Panc1 (cell line): ENCODE data around the gene FRMD4A. TPM values are rescaled to one million over a fixed set of nuclear protein-coding genes. Genes with fewer than 3 reads are reported as not detected.

ENCODE experiments used
- ATAC-seq: fragments of 200-7000 bp; cut with Tn5 transposase; 2 replicates; pipeline ENCODE4 v1.9.1; 2020; ENCODE audit warnings: mild to moderate bottlenecking, moderate library complexity
- BruUV-seq: library from RNA; stranded (reverse); fragments of 400-500 nt; replicated peaks from 2 replicates; lab custom pipeline; 2021; lab: Mats Ljungman, UMichigan
- CTCF ChIA-PET: fragments of 300-600 bp; sonication (Branson Sonifier 250); formaldehyde crosslinking; loops from one replicate; lab custom pipeline; 2022; ENCODE audit warnings: antibody characterized with exemption; lab: Charles Lee
- POLR2A ChIA-PET: fragments of 300-600 bp; sonication (Branson Sonifier 250); formaldehyde crosslinking; loops from one replicate; lab custom pipeline; 2022; ENCODE audit warnings: antibody characterized with exemption; lab: Charles Lee
- DNase-seq: peaks from one replicate; pipeline ENCODE4 v3.0.0-alpha.2; 2010; ENCODE audit warnings: low read depth, low spot score
- H3K27ac ChIP-seq: 2 replicates; pipeline ENCODE4 v1.5.1; 2011; ENCODE audit warnings: mild to moderate bottlenecking, low read length, inconsistent platforms
- H3K27me3 ChIP-seq: fragments of 200-500 bp; sonication (Bioruptor generic); 2 replicates; pipeline ENCODE4 v1.6.0; 2014; ENCODE audit warnings: low read length, inconsistent platforms; ENCODE audit not compliant: control insufficient read depth, insufficient read depth
- H3K36me3 ChIP-seq: fragments of 200-500 bp; sonication (Bioruptor generic); 2 replicates; pipeline ENCODE4 v1.5.1; 2014; ENCODE audit warnings: inconsistent platforms, mild to moderate bottlenecking, low read length, moderate library complexity; ENCODE audit not compliant: control insufficient read depth, insufficient read depth
- H3K4me1 ChIP-seq: 2 replicates; pipeline ENCODE4 v1.5.1; 2011; ENCODE audit warnings: inconsistent platforms, mild to moderate bottlenecking, low read length, moderate library complexity; ENCODE audit not compliant: control insufficient read depth, insufficient read depth
- H3K4me3 ChIP-seq, 2 experiments: 2 replicates each; pipeline ENCODE4 v1.5.1; 2011 to 2012; ENCODE audit warnings: low read depth in 2 of 2, low read length in 2 of 2, mild to moderate bottlenecking in 2 of 2, inconsistent platforms in 1 of 2, moderate library complexity in 1 of 2
- H3K9me3 ChIP-seq: fragments of 200-500 bp; sonication (Bioruptor generic); 2 replicates; pipeline ENCODE4 v1.5.1; 2014; ENCODE audit warnings: low read depth, mild to moderate bottlenecking, inconsistent platforms, low read length, moderate library complexity; ENCODE audit not compliant: control insufficient read depth, insufficient read depth
- POLR2AphosphoS5 ChIP-seq: IDR thresholded peaks from 2 replicates; pipeline ENCODE4 v1.6.1; 2012; ENCODE audit warnings: mild to moderate bottlenecking, low read depth, low read length, moderate library complexity
- SIN3A ChIP-seq: IDR thresholded peaks from 2 replicates; pipeline ENCODE4 v1.6.1; 2012; ENCODE audit warnings: low read depth, mild to moderate bottlenecking, low read length, moderate library complexity, borderline replicate concordance; ENCODE audit not compliant: insufficient read depth
- TCF7L2 ChIP-seq: IDR thresholded peaks from 2 replicates; pipeline ENCODE4 v1.6.1; 2011; ENCODE audit warnings: mild to moderate bottlenecking, low read depth, low read length, inconsistent platforms
- in situ Hi-C: cut with HindIII; loops from 2 replicates; pipeline ENCODE4 v1.10.0; 2016; ENCODE audit warnings: low sequenced_read_pairs, low pct_unique_long_range_greater_than_20kb
- intact Hi-C: fragments of 100-400 bp; cut with micrococcal nuclease; formaldehyde crosslinking; loops from one replicate; pipeline ENCODE4 v1.10.0; 2022; ENCODE audit not compliant: unreplicated experiment
- total RNA-seq: library from RNA; stranded (reverse); gene quantifications from one replicate; pipeline ENCODE4 v1.2.1, GENCODE V29; 2021; ENCODE audit not compliant: unreplicated experiment
- TF ChIP-seq, protein P1 (sequence below), 2 experiments: IDR thresholded peaks; 2 replicates each; pipeline ENCODE4 v1.6.1; 2011 to 2012; ENCODE audit warnings: low read depth in 2 of 2, control low read depth in 1 of 2, low read length in 1 of 2, mild to moderate bottlenecking in 1 of 2, moderate library complexity in 1 of 2; ENCODE audit not compliant: insufficient read depth in 1 of 2
- TF ChIP-seq, protein P2 (sequence below): fragments of 450-650 bp; IDR thresholded peaks from 2 replicates; pipeline ENCODE4 v1.5.1; 2017; ENCODE audit warnings: mild to moderate bottlenecking

The FRMD4A gene
- total RNA-seq, 1 experiment from 2014 or later: 7.1 TPM

DNA sequence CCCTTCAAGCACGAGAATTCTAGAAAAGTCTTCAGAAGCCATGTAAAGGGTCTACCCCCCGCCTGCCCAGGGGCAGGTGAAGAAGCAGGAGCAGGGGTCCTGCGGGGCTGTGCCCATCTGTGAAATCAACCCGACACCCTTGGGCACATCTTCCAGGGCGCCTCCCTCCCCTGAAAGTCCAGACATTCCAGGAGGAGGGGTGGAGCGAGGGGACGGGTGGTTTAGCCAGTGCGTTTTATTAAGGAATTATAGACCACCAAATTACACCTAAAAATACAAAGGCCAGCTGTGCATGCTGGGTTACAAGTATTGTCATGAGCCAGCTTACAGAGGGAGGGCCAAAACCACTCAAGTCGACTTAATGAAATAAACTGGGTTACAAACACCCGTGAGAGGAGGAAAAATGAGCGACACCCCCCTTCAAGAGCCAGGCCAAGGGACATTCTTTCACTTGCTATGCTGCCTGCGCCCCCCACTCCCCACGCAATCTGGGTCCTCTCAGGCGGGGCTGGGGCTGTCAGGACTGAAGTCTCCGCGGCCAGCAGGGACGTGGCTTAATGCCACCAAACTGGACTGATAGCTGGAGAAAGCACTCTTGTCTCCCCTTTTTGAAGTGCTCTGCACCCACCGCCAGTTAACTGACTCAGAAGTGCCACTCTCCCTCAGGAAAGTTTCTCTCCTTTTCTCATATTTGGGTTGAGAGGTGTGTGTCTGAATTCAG is 360.3 kb downstream of the FRMD4A start:
- no peaks in the 10 kb centered on the region for H3K4me1 ChIP-seq
- no peak for TF ChIP-seq POLR2AphosphoS5
- TF ChIP-seq SIN3A: no peak
- TF ChIP-seq, protein P1, sequence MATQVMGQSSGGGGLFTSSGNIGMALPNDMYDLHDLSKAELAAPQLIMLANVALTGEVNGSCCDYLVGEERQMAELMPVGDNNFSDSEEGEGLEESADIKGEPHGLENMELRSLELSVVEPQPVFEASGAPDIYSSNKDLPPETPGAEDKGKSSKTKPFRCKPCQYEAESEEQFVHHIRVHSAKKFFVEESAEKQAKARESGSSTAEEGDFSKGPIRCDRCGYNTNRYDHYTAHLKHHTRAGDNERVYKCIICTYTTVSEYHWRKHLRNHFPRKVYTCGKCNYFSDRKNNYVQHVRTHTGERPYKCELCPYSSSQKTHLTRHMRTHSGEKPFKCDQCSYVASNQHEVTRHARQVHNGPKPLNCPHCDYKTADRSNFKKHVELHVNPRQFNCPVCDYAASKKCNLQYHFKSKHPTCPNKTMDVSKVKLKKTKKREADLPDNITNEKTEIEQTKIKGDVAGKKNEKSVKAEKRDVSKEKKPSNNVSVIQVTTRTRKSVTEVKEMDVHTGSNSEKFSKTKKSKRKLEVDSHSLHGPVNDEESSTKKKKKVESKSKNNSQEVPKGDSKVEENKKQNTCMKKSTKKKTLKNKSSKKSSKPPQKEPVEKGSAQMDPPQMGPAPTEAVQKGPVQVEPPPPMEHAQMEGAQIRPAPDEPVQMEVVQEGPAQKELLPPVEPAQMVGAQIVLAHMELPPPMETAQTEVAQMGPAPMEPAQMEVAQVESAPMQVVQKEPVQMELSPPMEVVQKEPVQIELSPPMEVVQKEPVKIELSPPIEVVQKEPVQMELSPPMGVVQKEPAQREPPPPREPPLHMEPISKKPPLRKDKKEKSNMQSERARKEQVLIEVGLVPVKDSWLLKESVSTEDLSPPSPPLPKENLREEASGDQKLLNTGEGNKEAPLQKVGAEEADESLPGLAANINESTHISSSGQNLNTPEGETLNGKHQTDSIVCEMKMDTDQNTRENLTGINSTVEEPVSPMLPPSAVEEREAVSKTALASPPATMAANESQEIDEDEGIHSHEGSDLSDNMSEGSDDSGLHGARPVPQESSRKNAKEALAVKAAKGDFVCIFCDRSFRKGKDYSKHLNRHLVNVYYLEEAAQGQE (IDR thresholded peaks at IDR 0.05; ENCODE audit: insufficient read depth in 1 of 2, low read depth in 2 of 2, low read length in 1 of 2): no peak
- TF ChIP-seq, protein P2, sequence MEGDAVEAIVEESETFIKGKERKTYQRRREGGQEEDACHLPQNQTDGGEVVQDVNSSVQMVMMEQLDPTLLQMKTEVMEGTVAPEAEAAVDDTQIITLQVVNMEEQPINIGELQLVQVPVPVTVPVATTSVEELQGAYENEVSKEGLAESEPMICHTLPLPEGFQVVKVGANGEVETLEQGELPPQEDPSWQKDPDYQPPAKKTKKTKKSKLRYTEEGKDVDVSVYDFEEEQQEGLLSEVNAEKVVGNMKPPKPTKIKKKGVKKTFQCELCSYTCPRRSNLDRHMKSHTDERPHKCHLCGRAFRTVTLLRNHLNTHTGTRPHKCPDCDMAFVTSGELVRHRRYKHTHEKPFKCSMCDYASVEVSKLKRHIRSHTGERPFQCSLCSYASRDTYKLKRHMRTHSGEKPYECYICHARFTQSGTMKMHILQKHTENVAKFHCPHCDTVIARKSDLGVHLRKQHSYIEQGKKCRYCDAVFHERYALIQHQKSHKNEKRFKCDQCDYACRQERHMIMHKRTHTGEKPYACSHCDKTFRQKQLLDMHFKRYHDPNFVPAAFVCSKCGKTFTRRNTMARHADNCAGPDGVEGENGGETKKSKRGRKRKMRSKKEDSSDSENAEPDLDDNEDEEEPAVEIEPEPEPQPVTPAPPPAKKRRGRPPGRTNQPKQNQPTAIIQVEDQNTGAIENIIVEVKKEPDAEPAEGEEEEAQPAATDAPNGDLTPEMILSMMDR: no peak
- no peak for TF ChIP-seq TCF7L2
- H3K27me3 ChIP-seq: no peaks in the 10 kb centered on the region
- CTCF ChIA-PET: no interaction called here
- DNase-seq: no peak
- no peaks in the 10 kb centered on the region for H3K9me3 ChIP-seq
- in situ Hi-C loops: no loop called here
- POLR2A ChIA-PET: no interaction called here
- H3K36me3 ChIP-seq: no peaks in the 10 kb centered on the region
- H3K4me3 ChIP-seq: no peak overlapping the region
- H3K27ac ChIP-seq: no peak overlapping the region
- no peak for ATAC-seq
- BruUV-seq: no TSS peak
- intact Hi-C loops: no loop called here

DNA sequence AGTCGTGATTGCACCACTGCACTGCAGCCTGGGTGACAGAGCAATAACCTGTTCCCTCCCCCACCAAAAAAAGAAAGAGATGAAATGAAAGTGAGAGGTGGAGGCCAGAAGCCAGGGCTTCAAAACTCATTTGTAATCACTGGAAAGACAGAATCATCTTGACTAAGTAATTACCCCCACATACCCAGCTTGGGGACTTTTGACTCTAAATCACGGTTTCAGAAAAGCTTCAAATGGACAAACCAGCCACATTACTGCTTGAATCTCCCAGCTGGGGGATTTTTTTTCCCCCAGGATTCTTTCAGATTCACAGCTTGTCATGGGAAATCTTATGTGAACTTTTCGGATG is 361.0 kb downstream of the FRMD4A start:
- BruUV-seq: no TSS peak
- Histone ChIP-seq H3K36me3 (no peaks in the 10 kb centered on the region), H3K27me3 (no peaks in the 10 kb centered on the region), H3K4me1 (no peaks in the 10 kb centered on the region), H3K4me3 (no peak overlapping the region), H3K9me3 (no peaks in the 10 kb centered on the region), H3K27ac (no peak overlapping the region)
- CTCF ChIA-PET: no interaction called here
- DNase-seq (no peak), ATAC-seq (no peak)
- intact Hi-C loops (no loop called here), in situ Hi-C loops (no loop called here)
- POLR2A ChIA-PET: no interaction called here
- TF ChIP-seq TCF7L2 (no peak), SIN3A (no peak), POLR2AphosphoS5 (no peak)
- TF ChIP-seq, protein P1 (IDR thresholded peaks at IDR 0.05; ENCODE audit: insufficient read depth in 1 of 2, low read depth in 2 of 2, low read length in 1 of 2): no peak
- TF ChIP-seq, protein P2: no peak
